ENCODE measurements around the gene URB1. TPM values are rescaled to one million over a fixed set of nuclear protein-coding genes. Genes with fewer than 3 reads are reported as not detected.

URB1 gene
- total and polyA plus RNA-seq, 9 of the 15 experiments (the other 6 are each of a cell fraction or from before 2014, with no cell fraction given), result 0.97 to 53.6 (median 21.5) TPM

DNA sequence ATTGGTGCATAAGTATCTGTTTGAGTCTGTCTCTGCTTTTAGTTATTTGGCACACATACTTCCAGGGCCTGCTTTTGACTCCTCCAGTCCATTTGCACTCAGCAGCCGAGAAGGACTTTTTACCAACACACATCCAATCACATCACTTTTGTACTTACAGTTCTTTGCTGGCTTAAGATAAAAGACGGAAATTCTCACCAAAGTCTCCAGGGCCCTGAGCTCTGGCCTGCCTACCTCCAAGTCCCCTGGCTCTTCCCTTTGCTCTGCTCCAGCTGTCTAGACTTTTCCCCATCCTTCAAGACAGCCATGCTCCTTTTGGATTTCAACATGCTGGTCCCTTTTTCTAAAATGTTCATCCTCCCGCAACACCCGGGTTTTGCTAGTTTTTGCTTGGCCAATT, 17.5 kb upstream of the URB1 start (continued):
- TF ChIP-seq CEBPB (tag; IDR thresholded peaks at IDR 0.05) (no peak), SAP30 (IDR thresholded peaks at IDR 0.05; ENCODE audit: borderline replicate concordance, insufficient read depth, low read depth, low read length, poor library complexity, severe bottlenecking) (no peak)

DNA sequence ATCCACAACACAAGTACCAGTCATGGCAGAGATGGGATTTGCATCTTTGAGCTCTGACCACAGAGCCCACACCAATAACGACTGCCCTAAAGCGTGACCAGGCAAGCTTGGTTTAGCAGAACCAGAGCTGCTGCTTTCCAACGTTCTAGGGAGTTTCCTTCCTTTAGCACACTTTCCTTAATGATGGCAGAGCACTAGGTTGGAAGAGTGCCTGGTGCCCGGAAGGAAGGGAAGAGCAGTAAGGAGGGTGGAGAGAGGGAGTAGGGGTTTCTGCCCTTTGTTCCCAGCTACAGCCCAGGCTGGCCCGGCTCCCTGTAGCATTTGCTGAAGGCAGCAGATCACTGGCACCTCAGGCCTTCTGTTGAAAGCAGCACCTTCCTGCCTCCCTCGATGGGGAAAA, 13.6 kb upstream of the URB1 start:
- no peak overlapping the region for H3K4me2 ChIP-seq (ENCODE audit: insufficient read depth, low read length)

More for the DNA sequence above, 13.6 kb upstream of the URB1 start:
- intact Hi-C loops (cut with micrococcal nuclease), result no loop called here
- 9% methylated on average over 6 of the region's 6 CpGs for WGBS (ENCODE audit: insufficient coverage, low coverage, missing lambda C conversion rate)
- in situ Hi-C loops (cut with MboI), result loop anchor here (5.0 kb wide), 1 partner anchor 166 kb away; no protein-coding TSS in a partner anchor
- no TSS peak for BruUV-seq (replicated peaks)
- Histone ChIP-seq H2AFZ (ENCODE audit: low read depth, low read length) (no peak overlapping the region), H4K20me1 (replicated peaks; ENCODE audit: control insufficient read depth, insufficient read depth, low read length) (no peaks in the 10 kb centered on the region), H3K27me3 (ENCODE audit: control insufficient read depth in 2 of 2, insufficient read depth in 2 of 2, low read length in 2 of 2) (peaks cover 14 to 38% of the 10 kb centered on the region in 2 experiments; a peak in 4 of 5 replicates), H3K9me3 (replicated peaks; ENCODE audit: control insufficient read depth, insufficient read depth, low read depth, low read length) (no peaks in the 10 kb centered on the region), H3K4me1 (replicated peaks in 1 of 2; ENCODE audit: control insufficient read depth in 2 of 2, insufficient read depth in 2 of 2, low read length in 2 of 2) (peaks cover 2% of the 10 kb centered on the region in 2 experiments; a peak in 3 of 5 replicates), H3K36me3 (ENCODE audit: control insufficient read depth, insufficient read depth, low read length) (no peaks in the 10 kb centered on the region), H3K9ac (ENCODE audit: insufficient read depth in 1 of 2, low read depth in 2 of 2, low read length in 2 of 2) (no peak overlapping the region), H3K79me2 (ENCODE audit: control insufficient read depth, insufficient read depth, low read length) (no peaks in the 10 kb centered on the region), H3K27ac (ENCODE audit: extremely low read depth, low read depth, low read length) (no peak overlapping the region), H3K4me3 (no peak overlapping the region), H3K9me1 (ENCODE audit: control insufficient read depth, insufficient read depth, low read length) (no peaks in the 10 kb centered on the region)
- ChIA-PET CTCF (ENCODE audit: low intra/inter-chr PET ratio) (no interaction called here), POLR2A (interaction anchor here (0.6 to 1.1 kb wide), 4 partner anchors 9 to 666 kb away, joined by 3 read pairs; no protein-coding TSS in a partner anchor)
- ATAC-seq (no peak), DNase-seq (ENCODE audit: extremely low read depth in 1 of 4, low spot score in 3 of 4) (no peak), FAIRE-seq (no peak)
- TF ChIP-seq ARID2 (IDR thresholded peaks at IDR 0.05) (no peak), TEAD1 (CRISPR knock-in tag; IDR thresholded peaks at IDR 0.05) (no peak), JUNB (CRISPR knock-in tag; conservative IDR thresholded peaks at IDR 0.05) (no peak), ZNF324 (CRISPR knock-in tag; IDR thresholded peaks at IDR 0.05) (no peak), ASH1L (IDR thresholded peaks at IDR 0.05; ENCODE audit: borderline replicate concordance, low read depth, partially characterized antibody) (no peak), DPF2 (IDR thresholded peaks at IDR 0.05) (no peak), ZNF431 (CRISPR knock-in tag; IDR thresholded peaks at IDR 0.05) (no peak), GABPB1 (CRISPR knock-in tag; IDR thresholded peaks at IDR 0.05) (no peak), ZNF212 (CRISPR knock-in tag; IDR thresholded peaks at IDR 0.05) (no peak), POLR2AphosphoS5 (IDR thresholded peaks at IDR 0.05; ENCODE audit: control insufficient read depth, insufficient read depth, low read depth, low read length) (no peak), SREBF1 (IDR thresholded peaks at IDR 0.05; ENCODE audit: borderline replicate concordance, low read depth, low read length) (no peak), SNRNP70 (optimal IDR thresholded peaks at IDR 0.05; ENCODE audit: low read depth, low read length) (no peak), ZNF121 (CRISPR knock-in tag; conservative IDR thresholded peaks at IDR 0.05) (no peak)
- TF ChIP-seq, protein P1, sequence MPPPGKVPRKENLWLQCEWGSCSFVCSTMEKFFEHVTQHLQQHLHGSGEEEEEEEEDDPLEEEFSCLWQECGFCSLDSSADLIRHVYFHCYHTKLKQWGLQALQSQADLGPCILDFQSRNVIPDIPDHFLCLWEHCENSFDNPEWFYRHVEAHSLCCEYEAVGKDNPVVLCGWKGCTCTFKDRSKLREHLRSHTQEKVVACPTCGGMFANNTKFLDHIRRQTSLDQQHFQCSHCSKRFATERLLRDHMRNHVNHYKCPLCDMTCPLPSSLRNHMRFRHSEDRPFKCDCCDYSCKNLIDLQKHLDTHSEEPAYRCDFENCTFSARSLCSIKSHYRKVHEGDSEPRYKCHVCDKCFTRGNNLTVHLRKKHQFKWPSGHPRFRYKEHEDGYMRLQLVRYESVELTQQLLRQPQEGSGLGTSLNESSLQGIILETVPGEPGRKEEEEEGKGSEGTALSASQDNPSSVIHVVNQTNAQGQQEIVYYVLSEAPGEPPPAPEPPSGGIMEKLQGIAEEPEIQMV (tag; conservative IDR thresholded peaks at IDR 0.05; ENCODE audit: low read depth), result no peak
